NOMO-1 treated with dmso at 0.1 percent for 144 hours (cell line): ENCODE data around the gene NCAM1.

Source experiments
- DNase-seq: peaks from one replicate; lab custom pipeline; 2025; ENCODE audit not compliant: unreplicated experiment; lab: John Stamatoyannopoulos, UW

Gene NCAM1

GRCh38 chr11:113083571-113083970 is 122.4 kb downstream of the NCAM1 start:
- DNase-seq, result no peak

GRCh38 chr11:113084297-113084696 is 123.1 kb downstream of the NCAM1 start:
- no peak for DNase-seq

GRCh38 chr11:113085446-113085845 is 124.2 kb downstream of the NCAM1 start:
- DNase-seq, result no peak

- no peak for DNase-seq
These were observed 126.5 kb downstream of the NCAM1 start for GRCh38 chr11:113087706-113088105.

- DNase-seq, result no peak
These were observed 129.7 kb downstream of the NCAM1 start for GRCh38 chr11:113090716-113091480.

GRCh38 chr11:113091481-113091780 is 130.2 kb downstream of the NCAM1 start:
- DNase-seq, result no peak

- no peak for DNase-seq
These were observed 135.4 kb downstream of the NCAM1 start for GRCh38 chr11:113096648-113097047.

GRCh38 chr11:113103932-113104690 is 142.9 kb downstream of the NCAM1 start:
- no peak for DNase-seq

GRCh38 chr11:113104691-113105251 is 143.6 kb downstream of the NCAM1 start:
- DNase-seq, result no peak

- peak; percentile 34 for DNase-seq
These were observed 144.4 kb downstream of the NCAM1 start for GRCh38 chr11:113105592-113105991.

GRCh38 chr11:113106507-113106906 is 145.3 kb downstream of the NCAM1 start:
- DNase-seq, result no peak

- DNase-seq, result no peak
These were observed 148.8 kb downstream of the NCAM1 start for GRCh38 chr11:113110046-113110445.

- DNase-seq, result no peak
These were observed 149.9 kb downstream of the NCAM1 start for GRCh38 chr11:113111156-113111555.

- DNase-seq, result no peak
These were observed 151.1 kb downstream of the NCAM1 start for GRCh38 chr11:113112307-113112706.

- DNase-seq, result peak; percentile 51
These were observed 152.8 kb downstream of the NCAM1 start for GRCh38 chr11:113113801-113114704.

GRCh38 chr11:113114705-113115027 is 153.4 kb downstream of the NCAM1 start:
- no peak for DNase-seq

GRCh38 chr11:113118104-113118503 is 156.9 kb downstream of the NCAM1 start:
- no peak for DNase-seq

- DNase-seq, result no peak
These were observed 157.9 kb downstream of the NCAM1 start for GRCh38 chr11:113119074-113119473.

- no peak for DNase-seq
These were observed 158.9 kb downstream of the NCAM1 start for GRCh38 chr11:113119966-113120736.

- DNase-seq, result no peak
These were observed 160.5 kb downstream of the NCAM1 start for GRCh38 chr11:113121746-113122145.

GRCh38 chr11:113124006-113124405 is 162.8 kb downstream of the NCAM1 start:
- no peak for DNase-seq
